ENCODE measurements around the gene USP24.

USP24 gene

DNA sequence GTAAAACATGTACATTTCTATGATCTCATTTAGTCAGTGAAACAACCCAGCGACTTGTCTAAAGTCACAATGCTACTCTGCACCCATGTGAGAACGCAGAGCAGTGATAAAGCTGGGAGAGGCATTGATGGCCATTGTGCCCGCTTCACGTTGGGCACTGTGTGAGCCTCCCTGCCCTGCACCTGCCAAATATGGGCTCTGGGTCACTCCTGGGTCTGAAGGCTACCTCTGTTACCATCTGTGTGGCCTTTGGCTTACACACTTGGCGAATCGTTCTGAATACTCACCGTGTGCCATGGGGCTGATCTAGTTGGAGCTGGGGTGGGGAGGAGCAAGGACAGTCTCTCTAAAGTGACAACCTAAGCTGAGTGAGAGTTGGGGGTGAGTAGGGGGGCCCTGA lies 145.9 kb downstream of the USP24 start:
- no peak for DNase-seq (ENCODE audit: low spot score)

DNA sequence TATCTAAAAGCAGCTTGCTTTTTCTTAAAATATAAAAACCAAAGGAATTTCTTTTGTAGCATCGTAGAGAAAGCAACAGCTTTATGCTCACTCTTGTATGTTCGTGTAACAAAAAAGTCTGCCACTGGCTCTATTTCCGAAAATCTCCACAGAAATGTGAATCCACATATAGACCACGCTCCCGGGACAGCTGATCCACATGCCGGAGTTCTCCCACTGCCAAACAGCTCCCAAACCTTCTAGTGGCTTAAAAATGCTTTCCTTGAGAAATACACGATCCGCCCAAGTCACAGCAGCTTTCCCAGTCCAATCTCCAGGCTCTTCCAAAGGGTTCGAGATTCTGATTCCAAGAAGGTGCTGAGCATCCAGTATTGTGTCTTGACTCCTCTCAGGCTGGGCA lies 146.5 kb downstream of the USP24 start:
- no peak for DNase-seq (ENCODE audit: low spot score)

GRCh38 chr1:55067914-55068313 lies 147.2 kb downstream of the USP24 start:
- DNase-seq (ENCODE audit: low spot score): no peak

- no peak for DNase-seq (ENCODE audit: low spot score)
These were observed 148.0 kb downstream of the USP24 start for GRCh38 chr1:55067022-55067778.

- DNase-seq (ENCODE audit: low spot score): no peak
These were observed 149.5 kb downstream of the USP24 start for GRCh38 chr1:55065648-55066047.

GRCh38 chr1:55064861-55065263 lies 150.3 kb downstream of the USP24 start:
- no peak for DNase-seq (ENCODE audit: low spot score)

DNA sequence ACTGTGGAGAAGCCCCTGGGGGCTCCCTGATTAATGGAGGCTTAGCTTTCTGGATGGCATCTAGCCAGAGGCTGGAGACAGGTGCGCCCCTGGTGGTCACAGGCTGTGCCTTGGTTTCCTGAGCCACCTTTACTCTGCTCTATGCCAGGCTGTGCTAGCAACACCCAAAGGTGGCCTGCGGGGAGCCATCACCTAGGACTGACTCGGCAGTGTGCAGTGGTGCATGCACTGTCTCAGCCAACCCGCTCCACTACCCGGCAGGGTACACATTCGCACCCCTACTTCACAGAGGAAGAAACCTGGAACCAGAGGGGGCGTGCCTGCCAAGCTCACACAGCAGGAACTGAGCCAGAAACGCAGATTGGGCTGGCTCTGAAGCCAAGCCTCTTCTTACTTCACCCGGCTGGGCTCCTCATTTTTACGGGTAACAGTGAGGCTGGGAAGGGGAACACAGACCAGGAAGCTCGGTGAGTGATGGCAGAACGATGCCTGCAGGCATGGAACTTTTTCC lies 151.0 kb downstream of the USP24 start:
- DNase-seq (ENCODE audit: low spot score): no peak

- DNase-seq (ENCODE audit: low spot score): no peak
These were observed 151.6 kb downstream of the USP24 start for GRCh38 chr1:55063577-55063942.

GRCh38 chr1:55062801-55063576 lies 152.2 kb downstream of the USP24 start:
- no peak for DNase-seq (ENCODE audit: low spot score)

- no peak for DNase-seq (ENCODE audit: low spot score)
These were observed 153.3 kb downstream of the USP24 start for GRCh38 chr1:55061706-55062321.

- no peak for DNase-seq (ENCODE audit: low spot score)
These were observed 154.0 kb downstream of the USP24 start for GRCh38 chr1:55061000-55061705.

DNA sequence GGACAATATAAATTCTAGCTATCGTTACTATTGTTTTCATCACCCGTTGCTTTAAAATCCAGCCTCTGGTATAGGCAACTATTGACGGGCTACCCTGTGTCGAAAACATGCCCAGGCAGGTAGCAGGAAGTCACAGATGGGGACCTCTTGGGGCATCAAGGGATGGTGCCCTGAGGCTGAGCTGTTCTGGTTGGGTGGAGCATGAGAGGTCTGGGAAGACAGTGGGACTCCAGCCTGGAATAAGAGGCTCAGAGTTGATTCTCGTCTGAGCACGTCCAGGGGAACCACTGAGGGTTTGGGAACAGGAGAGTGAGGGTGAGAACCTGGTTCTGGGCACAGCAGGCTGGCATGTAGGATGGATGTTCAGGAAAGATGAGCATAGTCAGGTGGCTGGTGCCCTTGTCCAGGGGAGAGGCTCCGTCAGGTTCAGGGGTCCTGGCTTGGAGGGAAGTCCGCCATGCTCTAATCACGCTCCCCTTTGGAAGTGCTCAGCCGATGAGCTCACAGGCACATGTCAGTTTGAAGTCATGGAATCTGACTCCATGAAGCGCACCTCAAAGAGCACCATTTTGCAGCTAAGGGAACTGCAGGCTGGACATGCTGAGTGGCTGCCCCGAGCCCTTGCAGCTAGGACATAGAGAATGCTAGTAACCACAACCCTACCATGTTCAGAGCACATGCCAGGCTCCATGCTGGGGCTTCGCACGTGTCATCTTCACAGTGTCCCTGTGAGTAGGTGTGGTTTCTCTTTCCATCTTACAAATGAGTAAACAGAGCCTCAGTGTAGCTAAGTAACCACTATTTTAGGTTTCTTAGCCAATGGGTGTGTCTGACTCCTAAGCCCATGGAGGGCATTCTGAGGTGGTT lies 154.8 kb downstream of the USP24 start:
- no peak for DNase-seq (ENCODE audit: low spot score)

- DNase-seq (ENCODE audit: low spot score): no peak
These were observed 155.6 kb downstream of the USP24 start for GRCh38 chr1:55059302-55060132.

GRCh38 chr1:55057956-55058298 lies 157.2 kb downstream of the USP24 start:
- DNase-seq (ENCODE audit: low spot score): no peak

GRCh38 chr1:55057270-55057955 lies 157.8 kb downstream of the USP24 start:
- no peak for DNase-seq (ENCODE audit: low spot score)

DNA sequence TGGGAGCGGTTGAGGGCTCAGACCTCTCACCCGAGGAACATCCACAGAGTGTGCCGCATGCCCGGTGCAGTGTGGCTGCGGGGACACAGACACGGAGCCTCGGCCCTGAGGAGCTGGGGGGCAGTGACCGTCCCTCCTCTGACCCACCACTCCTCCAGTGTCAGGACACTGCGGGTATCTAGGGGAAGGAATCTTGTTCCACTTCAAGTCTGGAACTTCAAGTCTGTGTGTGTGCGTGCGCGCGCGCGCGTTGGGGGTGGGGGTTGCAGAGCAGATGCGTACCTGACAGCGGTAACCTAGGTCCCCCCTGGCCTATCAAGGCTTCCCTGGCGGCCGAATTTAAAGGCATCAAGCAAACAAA lies 158.6 kb downstream of the USP24 start:
- no peak for DNase-seq (ENCODE audit: low spot score)

DNA sequence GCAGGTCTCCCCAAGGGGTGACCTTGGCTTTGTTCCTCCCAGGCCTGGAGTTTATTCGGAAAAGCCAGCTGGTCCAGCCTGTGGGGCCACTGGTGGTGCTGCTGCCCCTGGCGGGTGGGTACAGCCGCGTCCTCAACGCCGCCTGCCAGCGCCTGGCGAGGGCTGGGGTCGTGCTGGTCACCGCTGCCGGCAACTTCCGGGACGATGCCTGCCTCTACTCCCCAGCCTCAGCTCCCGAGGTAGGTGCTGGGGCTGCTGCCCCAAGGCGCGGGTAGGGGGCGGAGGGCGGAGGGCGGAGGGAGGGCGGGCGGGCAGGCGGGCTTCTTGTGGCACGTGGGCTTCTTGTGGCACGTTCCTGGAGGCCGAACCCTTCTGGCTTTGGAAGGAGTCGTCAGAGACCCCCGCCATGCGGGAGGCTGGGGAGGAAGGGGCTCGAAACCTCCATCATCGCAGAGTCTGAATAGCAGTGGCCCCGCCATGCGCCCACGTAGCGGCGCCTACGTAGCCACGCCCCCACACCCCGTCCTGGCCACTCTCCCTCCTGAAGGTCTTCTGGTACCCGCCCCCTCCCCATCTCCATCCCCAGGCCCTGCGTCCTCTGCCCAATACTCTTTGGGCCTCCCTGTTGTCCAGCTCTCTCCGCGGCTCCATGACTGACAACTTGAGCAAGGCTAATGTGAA lies 159.1 kb downstream of the USP24 start:
- DNase-seq (ENCODE audit: low spot score): no peak

DNA sequence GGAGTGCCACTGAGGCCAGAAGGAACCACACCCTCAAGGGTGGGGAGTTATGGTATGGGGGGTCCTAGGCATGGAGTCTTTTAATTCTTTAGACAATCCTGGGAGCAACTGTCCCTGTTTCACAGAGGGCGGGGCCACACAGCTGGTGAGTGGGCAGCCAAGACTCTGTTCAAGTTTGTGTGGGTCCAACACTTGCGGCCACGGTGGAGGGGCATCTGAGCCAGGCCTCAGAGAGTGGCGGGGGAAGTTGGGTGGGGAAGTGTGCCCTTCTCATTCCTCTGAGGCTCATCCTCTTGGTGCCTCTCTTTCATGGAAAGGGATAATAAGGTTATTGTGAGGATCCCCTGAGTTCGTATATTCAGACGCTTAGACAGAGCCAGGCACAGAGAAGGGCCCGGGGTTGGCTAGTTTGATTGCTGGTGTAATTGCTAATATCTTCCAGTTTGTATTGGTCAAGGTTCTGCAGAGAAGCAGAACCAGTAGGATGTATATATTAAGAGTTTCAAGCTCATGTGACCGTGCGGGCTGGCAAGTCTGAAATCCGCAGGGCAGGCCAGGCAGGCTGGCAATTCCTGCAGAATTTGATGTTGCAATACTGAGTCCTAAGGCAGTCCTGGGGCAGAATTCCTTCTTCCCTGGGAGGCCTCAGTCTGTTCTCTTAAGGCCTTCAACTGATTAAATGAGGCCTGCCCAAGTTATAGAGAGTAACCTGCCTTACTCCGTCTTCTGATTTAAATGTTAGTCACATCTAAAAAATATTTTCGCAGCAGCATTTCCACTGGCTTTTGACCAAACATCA lies 159.9 kb downstream of the USP24 start:
- DNase-seq (ENCODE audit: low spot score): no peak

- no peak for DNase-seq (ENCODE audit: low spot score)
These were observed 160.8 kb downstream of the USP24 start for GRCh38 chr1:55054396-55054795.
